HG02973 (cell line): ENCODE results near the gene THSD8.
"Not testable (repeated sequence)": the region's sequence is repeated elsewhere in the genome, so short reads cannot be mapped to it uniquely, and the experiment has no call there.

Experiments
- ATAC-seq: cut with Tn5 transposase; IDR thresholded peaks from one replicate; pipeline ENCODE4 v1.9.1; 2021; ENCODE audit warnings: moderate library complexity; ENCODE audit not compliant: unreplicated experiment

The THSD8 gene

DNA sequence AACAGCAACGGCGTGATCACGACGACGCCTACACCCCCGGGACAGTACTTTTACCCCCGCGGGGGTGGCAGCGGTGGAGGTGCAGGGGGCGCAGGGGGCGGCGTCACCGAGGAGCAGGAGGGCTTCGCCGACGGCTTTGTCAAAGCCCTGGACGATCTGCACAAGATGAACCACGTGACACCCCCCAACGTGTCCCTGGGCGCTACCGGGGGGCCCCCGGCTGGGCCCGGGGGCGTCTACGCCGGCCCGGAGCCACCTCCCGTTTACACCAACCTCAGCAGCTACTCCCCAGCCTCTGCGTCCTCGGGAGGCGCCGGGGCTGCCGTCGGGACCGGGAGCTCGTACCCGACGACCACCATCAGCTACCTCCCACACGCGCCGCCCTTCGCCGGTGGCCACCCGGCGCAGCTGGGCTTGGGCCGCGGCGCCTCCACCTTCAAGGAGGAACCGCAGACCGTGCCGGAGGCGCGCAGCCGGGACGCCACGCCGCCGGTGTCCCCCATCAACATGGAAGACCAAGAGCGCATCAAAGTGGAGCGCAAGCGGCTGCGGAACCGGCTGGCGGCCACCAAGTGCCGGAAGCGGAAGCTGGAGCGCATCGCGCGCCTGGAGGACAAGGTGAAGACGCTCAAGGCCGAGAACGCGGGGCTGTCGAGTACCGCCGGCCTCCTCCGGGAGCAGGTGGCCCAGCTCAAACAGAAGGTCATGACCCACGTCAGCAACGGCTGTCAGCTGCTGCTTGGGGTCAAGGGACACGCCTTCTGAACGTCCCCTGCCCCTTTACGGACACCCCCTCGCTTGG is 9.6 kb upstream of the THSD8 start:
- no peak for ATAC-seq

- ATAC-seq: no peak
These were observed 9.0 kb upstream of the THSD8 start for GRCh38 chr19:12792853-12793289.

DNA sequence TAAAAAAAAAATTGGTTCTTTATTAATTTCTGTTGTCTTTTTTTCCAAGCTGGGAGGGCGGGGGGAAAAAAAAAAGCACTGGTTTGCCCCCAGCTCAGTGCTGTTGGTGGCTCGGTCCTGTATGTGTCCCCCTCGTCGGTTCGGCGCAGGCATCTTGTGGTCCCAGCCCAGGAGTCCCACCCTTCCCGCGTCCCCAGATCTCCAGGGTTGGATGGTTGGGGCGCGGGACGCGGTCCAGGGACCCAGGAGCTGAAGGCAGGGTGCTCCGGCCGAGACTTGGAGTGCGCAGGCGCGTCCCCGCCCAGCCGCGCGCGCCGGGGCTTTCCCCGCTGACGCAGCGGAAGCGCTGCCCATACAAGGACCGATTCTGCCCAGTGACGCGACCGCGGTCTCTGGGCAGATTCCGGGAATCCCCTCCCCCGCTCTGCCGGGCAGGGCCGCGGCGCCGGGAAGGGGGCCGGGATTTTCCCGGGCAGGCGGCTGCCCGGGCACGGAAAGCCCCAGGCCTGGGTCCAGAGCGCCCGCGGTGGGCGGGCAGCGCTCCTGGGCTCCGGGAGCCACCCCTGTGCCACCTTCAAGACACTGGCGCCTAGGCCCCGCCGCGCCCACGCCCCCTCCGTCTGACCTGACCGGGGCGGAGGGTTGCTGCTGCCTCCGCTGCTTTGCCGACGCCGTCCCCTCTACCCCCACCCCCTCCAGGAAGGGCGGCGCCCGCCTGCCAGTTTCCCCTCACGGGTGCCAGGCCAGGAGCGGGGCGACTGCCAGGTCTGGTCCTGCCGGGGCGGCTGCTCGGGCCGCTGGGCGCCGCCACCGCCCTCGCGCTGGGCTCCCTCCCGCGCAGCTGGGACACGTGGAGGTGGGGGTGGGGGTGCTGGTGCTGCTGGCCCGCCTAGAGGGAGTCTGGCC is 8.3 kb upstream of the THSD8 start:
- peak; percentile 19 for ATAC-seq

DNA sequence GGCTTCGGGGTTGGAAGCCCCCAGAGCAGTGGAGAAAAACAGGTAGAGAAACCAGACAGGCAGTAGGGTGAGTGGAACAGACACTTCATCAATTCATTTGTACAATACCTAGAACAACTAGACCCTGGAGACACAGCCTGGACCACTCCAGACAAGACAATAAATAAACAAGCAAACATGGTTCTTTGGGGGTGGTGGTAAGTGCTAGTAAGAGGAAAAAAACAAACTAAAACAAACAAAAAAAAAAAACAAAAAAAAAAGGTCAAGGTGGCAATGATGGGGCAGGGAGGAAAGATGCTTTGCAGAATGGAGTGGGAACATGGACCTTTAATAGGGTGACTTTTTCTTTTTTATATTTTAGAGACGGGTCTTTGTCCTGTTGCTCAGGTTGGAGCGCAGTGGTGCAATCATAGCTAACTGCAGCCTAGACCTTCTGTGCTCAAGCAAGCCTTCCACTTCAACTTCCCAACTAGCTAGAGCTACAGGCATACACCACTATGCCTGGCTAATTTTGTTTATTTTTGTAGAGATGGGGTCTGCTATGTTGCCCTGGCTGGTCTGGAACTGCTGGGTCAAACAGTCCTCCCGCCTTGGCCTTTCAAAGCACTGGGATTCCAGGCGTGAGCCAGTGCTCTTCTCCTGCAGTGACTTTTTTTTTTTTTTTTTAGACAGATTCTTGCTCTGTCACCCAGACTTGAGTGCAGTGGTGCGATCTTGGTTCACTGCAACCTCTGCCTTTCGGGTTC is 7.5 kb upstream of the THSD8 start:
- no peak for ATAC-seq

- no peak for ATAC-seq
These were observed 6.9 kb upstream of the THSD8 start for GRCh38 chr19:12794971-12795381.

DNA sequence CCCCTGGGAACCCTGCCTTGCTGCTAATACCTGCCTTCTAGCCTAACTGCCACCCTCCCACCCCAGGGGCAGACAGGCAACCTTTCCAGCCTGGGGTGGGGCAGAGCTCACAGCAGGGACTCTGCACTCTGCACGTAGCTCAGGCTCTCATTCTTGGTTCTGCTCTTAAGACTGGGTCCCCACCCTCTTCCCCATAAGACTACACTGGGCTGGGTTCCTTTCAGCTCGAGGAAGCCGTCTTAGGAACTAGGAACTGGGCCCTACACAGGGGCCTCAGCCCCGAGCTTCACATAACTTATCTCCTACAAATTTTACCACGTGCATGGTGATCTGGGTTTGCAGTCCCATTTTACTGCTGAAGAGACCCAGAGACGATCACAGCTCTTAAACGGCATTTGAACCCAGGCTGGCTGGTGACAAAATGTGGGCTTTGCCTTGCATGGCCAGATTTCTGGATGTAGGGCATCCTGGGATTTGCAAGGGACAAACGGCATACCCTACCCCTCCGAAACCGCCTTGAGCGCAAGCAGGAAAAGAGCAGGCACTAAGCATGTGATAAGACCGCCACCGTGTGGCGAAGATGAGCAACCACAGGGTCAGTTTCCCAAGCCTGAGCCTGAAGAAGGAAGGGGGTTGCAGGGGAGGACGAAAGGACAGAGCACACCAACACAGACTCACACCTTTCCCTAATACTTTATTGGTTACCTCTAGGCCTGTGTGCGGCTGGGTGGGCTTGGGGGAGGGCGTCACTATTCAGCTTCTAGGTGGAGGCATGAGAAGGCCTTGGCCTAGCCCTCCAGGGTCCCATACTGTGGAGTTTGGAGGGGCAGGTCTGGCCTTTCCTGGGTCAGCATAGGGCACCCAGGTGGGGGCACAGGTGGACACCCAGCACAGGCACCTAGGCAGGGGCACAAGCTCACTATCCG is 5.5 kb upstream of the THSD8 start:
- no peak for ATAC-seq

DNA sequence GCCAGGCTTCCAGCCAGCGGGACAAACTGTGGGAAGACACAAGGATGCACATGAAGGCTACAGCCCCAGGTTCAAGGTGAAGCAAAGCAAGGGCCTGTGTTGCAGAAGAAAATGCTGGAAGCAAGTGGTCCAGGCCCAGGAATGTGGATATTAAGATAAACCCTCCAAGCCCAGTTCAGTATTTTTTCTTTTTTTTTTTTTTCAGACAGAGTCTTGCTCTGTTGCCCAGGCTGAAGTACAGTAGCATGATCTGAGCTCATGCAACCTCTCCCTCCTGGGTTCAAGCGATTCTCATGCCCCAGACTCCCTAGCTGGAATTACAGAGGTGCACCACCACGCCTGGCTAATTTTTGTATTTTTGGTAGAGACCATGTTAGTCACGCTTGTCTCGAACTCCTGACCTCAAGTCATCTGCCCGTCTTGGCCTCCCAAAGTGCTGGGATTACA is 4.7 kb upstream of the THSD8 start:
- ATAC-seq: no peak

DNA sequence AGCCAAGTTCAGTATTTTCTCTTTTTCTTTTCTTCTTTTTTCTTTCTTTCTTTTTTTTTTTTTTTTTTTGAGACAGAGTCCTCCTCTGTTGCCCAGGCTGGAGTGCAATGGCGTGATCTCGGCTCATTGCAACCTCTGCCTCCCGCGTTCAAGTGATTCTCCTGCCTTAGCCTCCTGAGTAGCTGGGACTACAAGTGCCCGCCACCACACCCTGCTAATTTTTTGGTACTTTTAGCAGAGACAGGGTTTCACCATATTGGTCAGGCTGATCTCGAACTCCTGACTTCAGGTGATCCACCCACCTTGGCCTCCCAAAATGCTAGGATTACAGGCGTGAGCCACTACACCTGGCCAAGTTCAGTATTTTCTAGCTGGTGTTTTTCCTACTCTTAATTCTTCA is 4.3 kb upstream of the THSD8 start:
- not testable (repeated sequence) for ATAC-seq

GRCh38 chr19:12799742-12800465 is 2.0 kb upstream of the THSD8 start:
- no peak for ATAC-seq

GRCh38 chr19:12800466-12800770 is 1.5 kb upstream of the THSD8 start:
- no peak for ATAC-seq

GRCh38 chr19:12800923-12801465 is 875 bp upstream of the THSD8 start:
- no peak for ATAC-seq

DNA sequence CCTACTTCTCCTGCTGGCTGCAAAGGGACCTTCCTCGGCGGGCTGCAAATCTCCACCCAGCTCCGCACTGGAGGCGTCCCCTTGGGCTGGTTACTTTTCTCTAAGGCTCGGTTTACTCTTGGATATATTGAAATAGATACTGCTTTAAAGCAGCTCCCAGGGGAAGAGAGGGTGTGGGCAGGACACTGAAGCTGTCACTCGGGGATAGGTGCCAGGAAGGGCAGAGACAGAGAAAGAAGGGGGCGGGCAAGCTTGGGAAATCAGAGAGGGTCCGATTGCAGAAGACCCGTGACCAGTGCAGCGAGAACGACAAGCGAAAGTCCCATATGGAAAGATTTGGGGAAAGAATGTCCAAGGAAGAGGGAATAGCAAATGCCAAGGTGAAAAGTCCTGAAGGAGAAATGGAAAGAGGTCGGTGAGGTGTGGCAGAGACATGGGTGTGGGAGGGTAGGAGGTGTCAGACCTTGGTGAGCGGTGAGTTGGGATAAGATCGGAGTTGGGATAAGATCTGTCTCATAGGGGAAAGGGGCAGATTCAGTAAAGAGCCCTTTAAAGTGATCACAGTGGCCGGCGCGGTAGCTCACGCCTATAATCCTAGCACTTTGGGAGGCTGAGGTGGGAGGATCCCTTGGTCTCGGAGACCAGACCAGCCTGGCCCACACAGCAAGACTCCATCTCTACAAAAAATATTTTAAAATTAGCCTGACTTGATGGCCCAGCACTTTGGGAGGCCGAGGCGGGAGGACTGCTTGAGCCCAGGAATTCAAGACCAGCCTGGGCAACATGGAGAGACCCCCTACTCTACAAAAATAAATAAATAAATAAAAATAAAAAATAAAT is 618 bp downstream of the THSD8 start:
- ATAC-seq: no peak

DNA sequence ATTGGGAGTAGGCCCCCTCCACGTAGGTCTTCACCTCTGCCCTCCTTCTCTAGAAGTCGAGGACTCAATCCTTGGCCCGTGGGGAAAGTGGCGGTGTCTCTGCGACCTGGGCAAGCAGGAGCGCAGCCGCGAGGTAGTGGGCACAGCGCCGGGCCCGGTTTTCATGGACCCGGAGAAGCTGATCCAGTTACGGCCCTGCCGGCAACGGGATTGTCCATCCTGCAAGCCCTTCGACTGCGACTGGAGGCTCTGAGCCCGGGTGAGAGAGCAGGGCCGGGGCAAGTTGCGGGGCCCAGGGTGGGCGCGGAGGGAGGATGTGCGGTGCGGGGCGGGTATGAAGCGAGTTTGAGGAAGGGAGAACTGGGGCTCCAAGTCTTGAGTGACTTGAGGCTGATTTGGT is 2.2 kb downstream of the THSD8 start:
- ATAC-seq: no peak

DNA sequence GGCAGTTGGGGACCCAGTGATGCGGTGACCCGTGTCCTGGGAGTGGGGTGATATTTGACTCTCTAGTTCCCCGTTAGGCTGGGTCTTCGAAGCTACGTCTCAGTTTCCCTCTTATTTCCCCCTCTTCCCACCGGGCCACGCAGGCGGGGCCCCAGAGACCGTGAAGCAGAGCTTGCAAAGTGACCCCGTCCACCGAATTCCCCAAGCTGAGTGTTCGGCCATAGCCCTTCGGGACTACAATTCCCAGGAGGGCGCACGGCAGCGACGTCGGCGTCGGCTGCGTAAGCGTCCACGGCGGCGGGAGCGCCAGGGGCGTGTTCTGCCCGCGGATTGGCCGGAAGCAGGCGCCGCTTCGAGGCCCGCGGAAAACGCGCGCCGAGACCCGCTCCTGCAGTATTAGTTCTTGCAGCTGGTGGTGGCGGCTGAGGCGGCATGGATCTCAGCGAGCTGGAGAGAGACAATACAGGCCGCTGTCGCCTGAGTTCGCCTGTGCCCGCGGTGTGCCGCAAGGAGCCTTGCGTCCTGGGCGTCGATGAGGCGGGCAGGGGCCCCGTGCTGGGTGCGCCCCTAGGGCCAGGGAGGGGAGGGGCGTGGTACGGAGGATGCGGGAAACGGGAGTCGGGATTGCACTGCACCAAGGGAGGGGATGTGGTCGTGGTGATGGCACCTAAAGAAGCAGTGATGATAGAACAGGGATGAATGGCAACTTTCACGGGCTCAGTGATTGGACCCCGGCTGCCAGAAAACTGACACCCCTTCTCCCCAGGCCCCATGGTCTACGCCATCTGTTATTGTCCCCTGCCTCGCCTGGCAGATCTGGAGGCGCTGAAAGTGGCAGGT is 4.6 kb downstream of the THSD8 start, which contains the start of gene RNASEH2A:
Gene RNASEH2A, plus strand, starts transcription at position 343 of the 840 bp plus-strand sequence. Its CDS starts 90 bp downstream, at position 433.
- ATAC-seq: peak; percentile 76

DNA sequence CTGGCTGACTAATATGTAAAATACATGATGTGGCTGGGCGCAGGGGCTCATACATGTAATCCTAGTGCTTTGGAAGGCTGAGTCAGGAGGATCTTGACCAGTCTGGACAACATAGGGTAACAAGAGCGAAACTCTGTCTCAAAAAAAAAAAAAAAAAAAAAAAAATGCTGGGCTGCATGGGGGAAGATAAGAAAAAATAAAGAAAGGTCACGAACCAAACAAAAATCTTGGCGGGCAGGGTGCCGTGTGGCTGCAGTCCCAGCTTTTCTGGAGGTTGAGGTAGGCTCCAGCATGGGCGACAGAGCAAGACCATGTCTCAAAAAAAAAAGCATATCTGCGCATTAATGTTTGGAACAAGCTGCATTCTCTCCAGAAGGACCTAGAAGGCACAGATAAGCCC is 13.2 kb downstream of the THSD8 start:
- no peak for ATAC-seq

GRCh38 chr19:12817188-12817587 is 15.3 kb downstream of the THSD8 start:
- not testable (repeated sequence) for ATAC-seq

DNA sequence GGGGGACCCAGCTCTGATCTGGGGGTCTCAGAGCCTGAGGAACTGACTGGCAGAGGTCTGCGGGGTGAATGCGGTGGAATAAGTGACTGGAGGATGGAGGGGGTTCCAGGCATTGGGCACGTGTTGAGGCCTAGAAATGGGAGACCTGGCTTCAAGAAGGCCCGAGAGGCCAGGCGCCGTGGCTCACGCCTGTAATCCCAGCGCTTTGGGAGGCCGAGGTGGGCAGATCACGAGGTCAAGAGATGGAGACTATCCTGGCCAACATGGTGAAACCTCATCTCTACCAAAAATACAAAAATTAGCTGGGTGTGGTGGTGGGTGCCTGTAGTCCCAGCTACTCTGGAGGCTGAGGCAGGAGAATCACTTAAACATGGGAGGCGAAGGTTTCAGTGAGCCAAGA is 15.9 kb downstream of the THSD8 start:
- ATAC-seq: not testable (repeated sequence)
